ENCODE data around the gene C5orf22.

GRCh38 chr5:31604240-31604639, 72.1 kb downstream of the C5orf22 start:
- TF ChIP-seq, protein P1, sequence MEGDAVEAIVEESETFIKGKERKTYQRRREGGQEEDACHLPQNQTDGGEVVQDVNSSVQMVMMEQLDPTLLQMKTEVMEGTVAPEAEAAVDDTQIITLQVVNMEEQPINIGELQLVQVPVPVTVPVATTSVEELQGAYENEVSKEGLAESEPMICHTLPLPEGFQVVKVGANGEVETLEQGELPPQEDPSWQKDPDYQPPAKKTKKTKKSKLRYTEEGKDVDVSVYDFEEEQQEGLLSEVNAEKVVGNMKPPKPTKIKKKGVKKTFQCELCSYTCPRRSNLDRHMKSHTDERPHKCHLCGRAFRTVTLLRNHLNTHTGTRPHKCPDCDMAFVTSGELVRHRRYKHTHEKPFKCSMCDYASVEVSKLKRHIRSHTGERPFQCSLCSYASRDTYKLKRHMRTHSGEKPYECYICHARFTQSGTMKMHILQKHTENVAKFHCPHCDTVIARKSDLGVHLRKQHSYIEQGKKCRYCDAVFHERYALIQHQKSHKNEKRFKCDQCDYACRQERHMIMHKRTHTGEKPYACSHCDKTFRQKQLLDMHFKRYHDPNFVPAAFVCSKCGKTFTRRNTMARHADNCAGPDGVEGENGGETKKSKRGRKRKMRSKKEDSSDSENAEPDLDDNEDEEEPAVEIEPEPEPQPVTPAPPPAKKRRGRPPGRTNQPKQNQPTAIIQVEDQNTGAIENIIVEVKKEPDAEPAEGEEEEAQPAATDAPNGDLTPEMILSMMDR (IDR thresholded peaks at IDR 0.05): no peak
- TF ChIP-seq POLR2A (IDR thresholded peaks at IDR 0.05) (no peak), POLR2AphosphoS5 (IDR thresholded peaks at IDR 0.05) (no peak), EP300 (IDR thresholded peaks at IDR 0.05) (no peak)

All from upper lobe of left lung (tissue), 4 donors.